K562 (cell line): ENCODE measurements around the gene NAIF1. TPM values are rescaled to one million over a fixed set of nuclear protein-coding genes. Genes with fewer than 3 reads are reported as not detected.

Experiments
- HDAC2 ChIP-seq: fragments of 450-650 bp; IDR thresholded peaks from 2 replicates; pipeline ENCODE4 v1.6.1; 2016; ENCODE audit warnings: mild to moderate bottlenecking
- HMG20A ChIP-seq: fragments of 450-650 bp; formaldehyde crosslinking; conservative IDR thresholded peaks from 2 replicates; pipeline ENCODE4 v1.4.0; 2020; ENCODE audit warnings: mild to moderate bottlenecking, mixed read lengths
- HNRNPK ChIP-seq: fragments of 200-400 bp; formaldehyde crosslinking; IDR thresholded peaks from one replicate; pipeline ENCODE4 v1.6.1; 2018; ENCODE audit warnings: mild to moderate bottlenecking, low read depth, low read length; ENCODE audit not compliant: poor library complexity, severe bottlenecking
- KHSRP ChIP-seq: fragments of 450-650 bp; IDR thresholded peaks from 2 replicates; pipeline ENCODE4 v1.6.1; 2017
- OTX1 ChIP-seq: fragments of 450-650 bp; formaldehyde crosslinking; IDR thresholded peaks from 2 replicates; pipeline ENCODE4 v1.4.0; 2022; ENCODE audit warnings: mild to moderate bottlenecking
- PTRF ChIP-seq: fragments of 450-650 bp; IDR thresholded peaks from 2 replicates; pipeline ENCODE4 v1.6.1; 2016; ENCODE audit warnings: mild to moderate bottlenecking, missing genetic modification characterization, missing compliant biosample characterization
- RFX5 ChIP-seq: IDR thresholded peaks from 2 replicates; pipeline ENCODE4 v1.6.1; 2011; ENCODE audit warnings: low read depth, mild to moderate bottlenecking, improper control_type of control experiment, low read length
- WHSC1 ChIP-seq: IDR thresholded peaks from one replicate; pipeline ENCODE4 v1.6.1; 2012; ENCODE audit warnings: low read length, control low read depth, inconsistent platforms
- ZSCAN32 ChIP-seq: fragments of 450-650 bp; formaldehyde crosslinking; IDR thresholded peaks from 2 replicates; pipeline ENCODE4 v1.4.0; 2020; ENCODE audit warnings: mild to moderate bottlenecking, moderate library complexity
- polyA plus RNA-seq, 8 experiments: library from polyadenylated mRNA; depleted of rRNA in 4 of 8; stranded (reverse) in 5 of 8; unstranded in 3 of 8; fragments of >200 nt; fragmentation: Nextera tagmentation in 2 of 8; fragmentation: Illumina TruSeq in 1 of 8; extraction: Ambion mirVana in 2 of 8; extraction: Trizol in 1 of 8; gene quantifications; 2 replicates each; pipeline versions ENCODE4 v1.2.1 to v1.2.3, GENCODE V29; 2011 to 2014; ENCODE audit warnings: inconsistent platforms in 1 of 8, missing spikeins in 1 of 8
- total RNA-seq, 7 experiments: library from RNA; depleted of rRNA in 6 of 7; stranded (reverse); fragments of >200 nt in 6 of 7; fragmentation: Illumina TruSeq in 2 of 7; extraction: Trizol in 2 of 7; gene quantifications; 2 replicates each; pipeline versions ENCODE4 v1.2.1 to v1.2.3, GENCODE V29; 2011 to 2021; ENCODE audit warnings: low replicate concordance in 1 of 7
- TF ChIP-seq, protein P1 (sequence below): fragments of 450-650 bp; IDR thresholded peaks from 2 replicates; pipeline ENCODE4 v1.6.1; 2016; ENCODE audit warnings: mild to moderate bottlenecking, moderate library complexity
- TF ChIP-seq, protein P2 (sequence below): IDR thresholded peaks from 3 replicates; pipeline ENCODE4 v1.6.1; 2011; ENCODE audit warnings: borderline replicate concordance, mild to moderate bottlenecking, moderate library complexity; ENCODE audit not compliant: insufficient read length; ENCODE audit errors: extremely low read depth
- TF ChIP-seq, protein P3 (sequence below): fragments of 450-650 bp; formaldehyde crosslinking; IDR thresholded peaks from 2 replicates; pipeline ENCODE4 v1.4.0; 2022; ENCODE audit warnings: missing genetic modification characterization

Gene NAIF1
- total and polyA plus RNA-seq, 9 of the 15 experiments (the other 6 are each of a cell fraction or from before 2014, with no cell fraction given): 4.8 to 26.6 (median 17.2) TPM

DNA sequence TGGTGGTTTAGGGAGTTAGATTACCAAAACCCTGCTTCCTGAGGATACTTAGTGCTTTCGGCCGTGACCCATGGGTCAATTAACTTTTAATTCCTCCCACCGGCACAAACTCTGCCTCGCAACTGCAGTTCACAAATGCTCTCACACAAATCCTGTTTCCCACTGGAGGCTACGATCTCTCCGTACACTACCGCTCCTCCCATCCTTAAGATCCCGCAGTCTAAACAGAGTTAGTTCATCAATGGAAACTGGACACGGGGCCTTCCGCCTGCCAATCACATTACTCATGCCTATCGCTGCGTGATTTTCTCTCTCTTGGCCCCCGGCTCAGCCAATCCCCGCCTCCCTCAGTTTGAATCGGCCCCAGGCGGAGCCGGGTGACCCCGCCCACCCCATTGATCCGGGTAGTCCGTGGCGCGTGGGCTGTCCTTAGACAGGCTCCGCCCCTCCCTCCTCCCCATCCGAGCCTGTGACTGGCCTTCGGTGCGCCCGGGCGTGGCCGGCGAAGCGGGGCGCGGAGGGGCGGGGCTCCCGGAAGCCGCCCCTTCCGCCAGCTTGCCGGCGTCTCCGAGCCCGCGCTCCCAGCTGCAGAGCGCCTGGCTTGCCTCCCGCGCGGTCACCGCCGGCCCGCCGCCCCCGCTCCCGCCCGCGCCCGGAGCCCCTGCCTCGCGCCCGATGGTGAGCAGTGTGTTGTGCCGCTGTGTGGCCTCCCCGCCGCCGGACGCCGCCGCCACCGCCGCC lies 695 bp upstream of the NAIF1 start, which contains the start of gene SLC25A25 (continued):
- TF ChIP-seq, protein P1, sequence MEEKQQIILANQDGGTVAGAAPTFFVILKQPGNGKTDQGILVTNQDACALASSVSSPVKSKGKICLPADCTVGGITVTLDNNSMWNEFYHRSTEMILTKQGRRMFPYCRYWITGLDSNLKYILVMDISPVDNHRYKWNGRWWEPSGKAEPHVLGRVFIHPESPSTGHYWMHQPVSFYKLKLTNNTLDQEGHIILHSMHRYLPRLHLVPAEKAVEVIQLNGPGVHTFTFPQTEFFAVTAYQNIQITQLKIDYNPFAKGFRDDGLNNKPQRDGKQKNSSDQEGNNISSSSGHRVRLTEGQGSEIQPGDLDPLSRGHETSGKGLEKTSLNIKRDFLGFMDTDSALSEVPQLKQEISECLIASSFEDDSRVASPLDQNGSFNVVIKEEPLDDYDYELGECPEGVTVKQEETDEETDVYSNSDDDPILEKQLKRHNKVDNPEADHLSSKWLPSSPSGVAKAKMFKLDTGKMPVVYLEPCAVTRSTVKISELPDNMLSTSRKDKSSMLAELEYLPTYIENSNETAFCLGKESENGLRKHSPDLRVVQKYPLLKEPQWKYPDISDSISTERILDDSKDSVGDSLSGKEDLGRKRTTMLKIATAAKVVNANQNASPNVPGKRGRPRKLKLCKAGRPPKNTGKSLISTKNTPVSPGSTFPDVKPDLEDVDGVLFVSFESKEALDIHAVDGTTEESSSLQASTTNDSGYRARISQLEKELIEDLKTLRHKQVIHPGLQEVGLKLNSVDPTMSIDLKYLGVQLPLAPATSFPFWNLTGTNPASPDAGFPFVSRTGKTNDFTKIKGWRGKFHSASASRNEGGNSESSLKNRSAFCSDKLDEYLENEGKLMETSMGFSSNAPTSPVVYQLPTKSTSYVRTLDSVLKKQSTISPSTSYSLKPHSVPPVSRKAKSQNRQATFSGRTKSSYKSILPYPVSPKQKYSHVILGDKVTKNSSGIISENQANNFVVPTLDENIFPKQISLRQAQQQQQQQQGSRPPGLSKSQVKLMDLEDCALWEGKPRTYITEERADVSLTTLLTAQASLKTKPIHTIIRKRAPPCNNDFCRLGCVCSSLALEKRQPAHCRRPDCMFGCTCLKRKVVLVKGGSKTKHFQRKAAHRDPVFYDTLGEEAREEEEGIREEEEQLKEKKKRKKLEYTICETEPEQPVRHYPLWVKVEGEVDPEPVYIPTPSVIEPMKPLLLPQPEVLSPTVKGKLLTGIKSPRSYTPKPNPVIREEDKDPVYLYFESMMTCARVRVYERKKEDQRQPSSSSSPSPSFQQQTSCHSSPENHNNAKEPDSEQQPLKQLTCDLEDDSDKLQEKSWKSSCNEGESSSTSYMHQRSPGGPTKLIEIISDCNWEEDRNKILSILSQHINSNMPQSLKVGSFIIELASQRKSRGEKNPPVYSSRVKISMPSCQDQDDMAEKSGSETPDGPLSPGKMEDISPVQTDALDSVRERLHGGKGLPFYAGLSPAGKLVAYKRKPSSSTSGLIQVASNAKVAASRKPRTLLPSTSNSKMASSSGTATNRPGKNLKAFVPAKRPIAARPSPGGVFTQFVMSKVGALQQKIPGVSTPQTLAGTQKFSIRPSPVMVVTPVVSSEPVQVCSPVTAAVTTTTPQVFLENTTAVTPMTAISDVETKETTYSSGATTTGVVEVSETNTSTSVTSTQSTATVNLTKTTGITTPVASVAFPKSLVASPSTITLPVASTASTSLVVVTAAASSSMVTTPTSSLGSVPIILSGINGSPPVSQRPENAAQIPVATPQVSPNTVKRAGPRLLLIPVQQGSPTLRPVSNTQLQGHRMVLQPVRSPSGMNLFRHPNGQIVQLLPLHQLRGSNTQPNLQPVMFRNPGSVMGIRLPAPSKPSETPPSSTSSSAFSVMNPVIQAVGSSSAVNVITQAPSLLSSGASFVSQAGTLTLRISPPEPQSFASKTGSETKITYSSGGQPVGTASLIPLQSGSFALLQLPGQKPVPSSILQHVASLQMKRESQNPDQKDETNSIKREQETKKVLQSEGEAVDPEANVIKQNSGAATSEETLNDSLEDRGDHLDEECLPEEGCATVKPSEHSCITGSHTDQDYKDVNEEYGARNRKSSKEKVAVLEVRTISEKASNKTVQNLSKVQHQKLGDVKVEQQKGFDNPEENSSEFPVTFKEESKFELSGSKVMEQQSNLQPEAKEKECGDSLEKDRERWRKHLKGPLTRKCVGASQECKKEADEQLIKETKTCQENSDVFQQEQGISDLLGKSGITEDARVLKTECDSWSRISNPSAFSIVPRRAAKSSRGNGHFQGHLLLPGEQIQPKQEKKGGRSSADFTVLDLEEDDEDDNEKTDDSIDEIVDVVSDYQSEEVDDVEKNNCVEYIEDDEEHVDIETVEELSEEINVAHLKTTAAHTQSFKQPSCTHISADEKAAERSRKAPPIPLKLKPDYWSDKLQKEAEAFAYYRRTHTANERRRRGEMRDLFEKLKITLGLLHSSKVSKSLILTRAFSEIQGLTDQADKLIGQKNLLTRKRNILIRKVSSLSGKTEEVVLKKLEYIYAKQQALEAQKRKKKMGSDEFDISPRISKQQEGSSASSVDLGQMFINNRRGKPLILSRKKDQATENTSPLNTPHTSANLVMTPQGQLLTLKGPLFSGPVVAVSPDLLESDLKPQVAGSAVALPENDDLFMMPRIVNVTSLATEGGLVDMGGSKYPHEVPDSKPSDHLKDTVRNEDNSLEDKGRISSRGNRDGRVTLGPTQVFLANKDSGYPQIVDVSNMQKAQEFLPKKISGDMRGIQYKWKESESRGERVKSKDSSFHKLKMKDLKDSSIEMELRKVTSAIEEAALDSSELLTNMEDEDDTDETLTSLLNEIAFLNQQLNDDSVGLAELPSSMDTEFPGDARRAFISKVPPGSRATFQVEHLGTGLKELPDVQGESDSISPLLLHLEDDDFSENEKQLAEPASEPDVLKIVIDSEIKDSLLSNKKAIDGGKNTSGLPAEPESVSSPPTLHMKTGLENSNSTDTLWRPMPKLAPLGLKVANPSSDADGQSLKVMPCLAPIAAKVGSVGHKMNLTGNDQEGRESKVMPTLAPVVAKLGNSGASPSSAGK: no peak
- no peak for TF ChIP-seq KHSRP
- TF ChIP-seq ZSCAN32 (CRISPR knock-in tag): no peak
- TF ChIP-seq HMG20A (CRISPR knock-in tag): no peak
- TF ChIP-seq HNRNPK: peak; percentile 69
- no peak for TF ChIP-seq OTX1 (CRISPR knock-in tag)
- TF ChIP-seq PTRF (tag): no peak
- TF ChIP-seq RFX5: no peak
- no peak for TF ChIP-seq WHSC1
- TF ChIP-seq, protein P2, sequence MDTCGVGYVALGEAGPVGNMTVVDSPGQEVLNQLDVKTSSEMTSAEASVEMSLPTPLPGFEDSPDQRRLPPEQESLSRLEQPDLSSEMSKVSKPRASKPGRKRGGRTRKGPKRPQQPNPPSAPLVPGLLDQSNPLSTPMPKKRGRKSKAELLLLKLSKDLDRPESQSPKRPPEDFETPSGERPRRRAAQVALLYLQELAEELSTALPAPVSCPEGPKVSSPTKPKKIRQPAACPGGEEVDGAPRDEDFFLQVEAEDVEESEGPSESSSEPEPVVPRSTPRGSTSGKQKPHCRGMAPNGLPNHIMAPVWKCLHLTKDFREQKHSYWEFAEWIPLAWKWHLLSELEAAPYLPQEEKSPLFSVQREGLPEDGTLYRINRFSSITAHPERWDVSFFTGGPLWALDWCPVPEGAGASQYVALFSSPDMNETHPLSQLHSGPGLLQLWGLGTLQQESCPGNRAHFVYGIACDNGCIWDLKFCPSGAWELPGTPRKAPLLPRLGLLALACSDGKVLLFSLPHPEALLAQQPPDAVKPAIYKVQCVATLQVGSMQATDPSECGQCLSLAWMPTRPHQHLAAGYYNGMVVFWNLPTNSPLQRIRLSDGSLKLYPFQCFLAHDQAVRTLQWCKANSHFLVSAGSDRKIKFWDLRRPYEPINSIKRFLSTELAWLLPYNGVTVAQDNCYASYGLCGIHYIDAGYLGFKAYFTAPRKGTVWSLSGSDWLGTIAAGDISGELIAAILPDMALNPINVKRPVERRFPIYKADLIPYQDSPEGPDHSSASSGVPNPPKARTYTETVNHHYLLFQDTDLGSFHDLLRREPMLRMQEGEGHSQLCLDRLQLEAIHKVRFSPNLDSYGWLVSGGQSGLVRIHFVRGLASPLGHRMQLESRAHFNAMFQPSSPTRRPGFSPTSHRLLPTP: no peak
- TF ChIP-seq HDAC2: peak; percentile 77
- TF ChIP-seq, protein P3, sequence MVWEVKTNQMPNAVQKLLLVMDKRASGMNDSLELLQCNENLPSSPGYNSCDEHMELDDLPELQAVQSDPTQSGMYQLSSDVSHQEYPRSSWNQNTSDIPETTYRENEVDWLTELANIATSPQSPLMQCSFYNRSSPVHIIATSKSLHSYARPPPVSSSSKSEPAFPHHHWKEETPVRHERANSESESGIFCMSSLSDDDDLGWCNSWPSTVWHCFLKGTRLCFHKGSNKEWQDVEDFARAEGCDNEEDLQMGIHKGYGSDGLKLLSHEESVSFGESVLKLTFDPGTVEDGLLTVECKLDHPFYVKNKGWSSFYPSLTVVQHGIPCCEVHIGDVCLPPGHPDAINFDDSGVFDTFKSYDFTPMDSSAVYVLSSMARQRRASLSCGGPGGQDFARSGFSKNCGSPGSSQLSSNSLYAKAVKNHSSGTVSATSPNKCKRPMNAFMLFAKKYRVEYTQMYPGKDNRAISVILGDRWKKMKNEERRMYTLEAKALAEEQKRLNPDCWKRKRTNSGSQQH (CRISPR knock-in tag): no peak
